GM12801 (cell line): ENCODE results near the gene CROCC.

Source experiments
- CTCF ChIP-seq: IDR thresholded peaks from one replicate; pipeline ENCODE4 v1.5.1; 2011; ENCODE audit warnings: control low read depth; ENCODE audit not compliant: insufficient read length; ENCODE audit errors: extremely low read depth

The CROCC gene

GRCh38 chr1:16993521-16994038, 71.8 kb downstream of the CROCC start:
- no peak for TF ChIP-seq CTCF

- no peak for TF ChIP-seq CTCF
Observed at GRCh38 chr1:16996845-16997244, 75.1 kb downstream of the CROCC start.

DNA sequence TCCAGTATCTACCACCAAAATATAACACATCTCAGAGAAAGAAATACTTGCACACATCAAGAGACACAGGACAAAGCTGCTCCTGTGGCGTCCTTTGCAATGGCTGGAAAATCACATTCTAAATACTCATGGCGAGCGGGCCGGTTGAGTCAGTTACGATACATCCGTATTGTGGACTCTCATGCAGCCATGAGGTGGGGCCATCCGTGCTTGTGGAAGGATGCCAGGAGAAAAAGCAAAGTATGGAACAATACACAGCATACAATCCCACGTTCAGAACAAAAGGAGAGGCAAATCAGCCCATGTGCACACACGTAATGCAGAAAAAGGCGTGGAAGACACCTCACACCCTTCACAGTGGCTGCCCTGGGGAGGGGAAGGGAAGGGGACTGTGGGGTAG, 76.9 kb downstream of the CROCC start:
- no peak for TF ChIP-seq CTCF

GRCh38 chr1:16999863-17000262, 78.1 kb downstream of the CROCC start:
- TF ChIP-seq CTCF: no peak

DNA sequence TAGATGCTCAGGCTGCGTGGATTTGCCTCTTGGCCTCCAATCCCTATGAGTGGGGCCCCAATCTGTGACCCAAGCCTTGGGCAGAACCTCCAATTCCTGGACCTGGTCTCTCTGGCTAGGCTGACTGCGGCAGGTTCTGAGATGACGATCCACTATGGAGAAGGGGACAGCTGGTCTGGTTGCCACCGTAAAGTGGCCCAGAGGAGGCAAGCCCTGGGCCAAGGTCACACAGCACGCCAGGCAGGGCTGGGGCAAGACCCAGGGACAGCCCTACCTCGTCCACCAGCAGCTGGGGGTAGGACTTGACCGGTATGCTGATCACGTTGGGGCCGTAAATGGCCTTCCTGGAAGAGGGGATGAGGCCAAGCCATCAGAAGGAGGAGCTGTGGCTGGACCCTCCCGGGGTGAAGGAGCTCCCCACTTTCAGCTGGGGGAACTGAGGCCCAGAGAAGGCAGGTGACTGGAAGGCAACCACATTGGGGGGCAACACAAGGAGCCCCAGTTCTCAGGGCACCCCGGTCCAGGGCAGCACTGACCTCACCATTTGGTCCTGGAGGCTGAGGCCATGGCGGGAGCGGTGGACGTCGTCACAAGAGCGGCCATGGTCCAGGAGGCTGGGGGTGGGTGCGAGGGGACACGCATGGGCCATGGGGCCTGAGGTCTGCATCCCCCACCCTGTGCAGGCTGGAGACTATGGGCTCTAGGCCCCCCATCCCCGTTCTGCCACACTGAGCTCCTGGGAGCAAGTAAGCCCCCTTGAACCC, 80.2 kb downstream of the CROCC start:
- no peak for TF ChIP-seq CTCF

- no peak for TF ChIP-seq CTCF
Observed at GRCh38 chr1:17002524-17002902, 80.8 kb downstream of the CROCC start.

GRCh38 chr1:17004466-17005364, 83.0 kb downstream of the CROCC start:
- TF ChIP-seq CTCF: no peak
